GM12891 (cell line): ENCODE results near the gene MYCN.

Experiments
- POLR2A ChIP-seq: IDR thresholded peaks from 2 replicates; pipeline ENCODE4 v1.6.1; 2011; ENCODE audit warnings: low read depth, low read length, control low read depth
- POLR2AphosphoS5 ChIP-seq: IDR thresholded peaks from 2 replicates; pipeline ENCODE4 v1.6.1; 2011; ENCODE audit warnings: low read depth, low read length, control low read depth
- POU2F2 ChIP-seq: IDR thresholded peaks from 2 replicates; pipeline ENCODE4 v1.6.1; 2011; ENCODE audit warnings: low read depth, mild to moderate bottlenecking, control low read depth, low read length, moderate library complexity
- SPI1 ChIP-seq: IDR thresholded peaks from 2 replicates; pipeline ENCODE4 v1.6.1; 2011; ENCODE audit warnings: low read depth, low read length, control low read depth
- TAF1 ChIP-seq: IDR thresholded peaks from 2 replicates; pipeline ENCODE4 v1.6.1; 2011; ENCODE audit warnings: low read depth, low read length, control low read depth

- TF ChIP-seq POLR2A (no peak), TAF1 (no peak), POU2F2 (no peak), SPI1 (no peak), POLR2AphosphoS5 (no peak)
Observed at GRCh38 chr2:15907461-15908324, 32.7 kb upstream of the MYCN start.
